GM18873 (cell line): ENCODE measurements around the gene STK17B.

Source experiments
- ATAC-seq: cut with Tn5 transposase; IDR thresholded peaks from one replicate; pipeline ENCODE4 v1.9.1; 2021; ENCODE audit warnings: mild to moderate bottlenecking, moderate library complexity, moderate number of reproducible peaks; ENCODE audit not compliant: unreplicated experiment, low FRiP score

STK17B gene

DNA sequence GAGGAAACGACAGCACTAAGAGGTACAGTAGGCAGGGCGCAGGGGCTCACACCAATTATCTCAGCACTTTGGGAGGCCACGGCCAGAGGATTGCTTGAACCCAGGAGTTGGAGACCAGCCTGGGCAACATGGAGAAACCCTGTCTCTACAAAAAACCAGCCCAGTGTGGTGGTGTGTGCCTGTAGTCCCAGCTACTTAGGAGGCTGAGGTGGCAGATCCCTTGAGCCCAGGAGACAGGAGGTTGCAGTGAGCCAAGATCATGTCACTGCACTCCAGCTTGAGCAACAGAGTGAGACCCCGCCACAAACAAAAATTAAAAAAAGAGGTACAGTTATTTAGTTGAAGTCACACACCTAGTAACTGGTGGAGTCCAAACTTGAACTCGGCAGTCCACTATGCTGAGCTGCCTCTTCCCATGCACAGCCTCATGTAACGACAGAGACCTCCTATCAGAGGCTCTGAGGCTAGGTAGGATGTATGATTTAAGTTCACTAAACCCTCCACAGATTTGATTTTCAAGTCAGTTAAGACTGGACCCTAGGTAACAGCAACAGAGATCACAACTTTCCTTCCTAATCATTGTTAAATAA lies 8.7 kb downstream of the STK17B start:
- no peak for ATAC-seq

- no peak for ATAC-seq
Measured at GRCh38 chr2:196160946-196161345, 10.4 kb downstream of the STK17B start.

- ATAC-seq: peak; percentile 69
Measured at GRCh38 chr2:196160101-196160500, 11.3 kb downstream of the STK17B start.

GRCh38 chr2:196159221-196159892 lies 12.0 kb downstream of the STK17B start:
- no peak for ATAC-seq

- ATAC-seq: no peak
Measured at GRCh38 chr2:196155575-196155974, 15.8 kb downstream of the STK17B start.

- no peak for ATAC-seq
Measured at GRCh38 chr2:196153480-196153879, 17.9 kb downstream of the STK17B start.

- no peak for ATAC-seq
Measured at GRCh38 chr2:196149948-196150347, 21.4 kb downstream of the STK17B start.

- ATAC-seq: no peak
Measured at GRCh38 chr2:196148736-196149135, 22.6 kb downstream of the STK17B start.

DNA sequence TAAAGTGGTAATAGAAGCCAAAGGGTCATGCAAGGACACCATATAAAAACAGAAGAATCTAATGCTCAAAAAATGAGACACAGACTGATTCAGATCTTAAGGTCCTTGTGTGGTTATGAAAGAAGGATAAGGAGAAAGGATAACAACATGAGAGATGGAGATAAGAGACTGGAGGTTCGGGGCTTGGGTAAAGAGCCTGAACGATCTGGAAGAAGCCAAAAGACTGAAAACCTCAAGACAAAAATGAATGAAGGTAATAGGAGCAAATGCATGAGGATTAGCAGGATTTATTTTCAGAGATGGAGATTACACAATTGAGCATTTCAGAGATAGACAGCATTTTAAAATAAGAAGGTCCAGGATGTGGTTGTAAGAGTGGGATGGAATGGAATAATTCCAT lies 26.1 kb downstream of the STK17B start:
- no peak for ATAC-seq

DNA sequence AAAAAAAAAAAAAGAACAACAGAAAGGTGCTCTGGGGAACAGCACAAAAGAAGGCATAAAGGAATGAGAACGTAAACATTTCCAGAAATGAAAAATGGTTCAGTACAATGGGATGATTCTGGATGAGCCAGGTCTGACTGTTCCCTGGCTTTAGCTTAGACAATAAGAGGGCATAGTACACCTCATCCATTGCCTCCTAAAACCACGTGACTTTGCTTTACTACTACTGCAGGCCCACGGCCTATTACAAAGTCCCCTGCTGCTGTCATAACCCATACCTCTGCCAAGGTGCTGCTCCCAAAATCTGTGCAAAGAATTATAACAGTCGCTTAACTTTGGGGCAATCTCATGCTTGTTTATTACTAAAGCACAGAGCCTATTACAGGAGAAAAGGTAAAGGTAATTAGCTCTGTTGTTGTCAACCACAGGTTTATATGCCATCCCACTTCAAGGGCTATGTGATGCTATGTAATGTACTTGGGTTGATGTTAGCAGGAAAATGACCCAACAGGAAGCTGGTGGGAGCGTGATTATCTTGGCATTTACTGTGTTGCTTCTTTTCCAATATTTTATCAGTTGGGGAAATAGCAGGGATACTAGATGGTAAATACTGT lies 26.8 kb downstream of the STK17B start:
- no peak for ATAC-seq

GRCh38 chr2:196143730-196144131 lies 27.6 kb downstream of the STK17B start:
- no peak for ATAC-seq

DNA sequence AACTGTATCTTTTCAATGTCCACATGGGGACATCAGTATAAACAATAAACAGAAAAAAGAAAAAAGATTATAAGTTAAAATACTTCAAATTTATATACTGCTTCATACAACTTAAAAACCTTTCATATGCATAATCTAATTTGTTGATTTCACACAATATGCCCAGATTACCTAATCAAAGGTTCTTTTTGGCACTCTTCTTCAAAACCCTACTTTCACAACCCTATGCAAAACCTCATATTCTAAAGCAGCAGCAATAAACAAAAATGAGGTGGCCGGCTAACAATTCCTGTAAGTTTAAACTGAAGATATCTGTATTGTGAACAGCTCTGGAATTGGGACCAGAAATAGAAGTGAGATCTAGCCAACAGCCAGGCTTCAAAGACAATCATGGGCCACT lies 28.6 kb downstream of the STK17B start:
- no peak for ATAC-seq

DNA sequence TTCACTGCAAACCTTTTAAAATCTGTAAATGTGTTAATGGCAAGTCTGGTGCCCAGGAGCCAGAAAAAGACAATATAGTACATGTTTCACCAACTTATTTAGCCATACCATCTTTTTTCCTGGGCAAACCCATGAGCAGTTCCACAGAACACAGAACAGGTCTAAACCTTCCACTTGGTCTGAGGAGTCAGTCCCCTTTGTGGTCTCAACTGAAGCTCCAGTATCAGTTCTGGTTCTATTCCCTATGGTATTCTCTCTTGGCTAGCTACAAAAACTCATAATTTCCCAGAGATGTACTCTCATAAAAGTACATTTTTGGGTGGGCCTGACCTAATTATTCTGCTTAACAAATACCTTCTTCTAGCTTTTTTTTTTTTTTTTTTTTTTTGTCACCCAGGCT lies 31.2 kb downstream of the STK17B start:
- no peak for ATAC-seq

- ATAC-seq: no peak
Measured at GRCh38 chr2:196137271-196137670, 34.1 kb downstream of the STK17B start.

- no peak for ATAC-seq
Measured at GRCh38 chr2:196136151-196136550, 35.2 kb downstream of the STK17B start.

DNA sequence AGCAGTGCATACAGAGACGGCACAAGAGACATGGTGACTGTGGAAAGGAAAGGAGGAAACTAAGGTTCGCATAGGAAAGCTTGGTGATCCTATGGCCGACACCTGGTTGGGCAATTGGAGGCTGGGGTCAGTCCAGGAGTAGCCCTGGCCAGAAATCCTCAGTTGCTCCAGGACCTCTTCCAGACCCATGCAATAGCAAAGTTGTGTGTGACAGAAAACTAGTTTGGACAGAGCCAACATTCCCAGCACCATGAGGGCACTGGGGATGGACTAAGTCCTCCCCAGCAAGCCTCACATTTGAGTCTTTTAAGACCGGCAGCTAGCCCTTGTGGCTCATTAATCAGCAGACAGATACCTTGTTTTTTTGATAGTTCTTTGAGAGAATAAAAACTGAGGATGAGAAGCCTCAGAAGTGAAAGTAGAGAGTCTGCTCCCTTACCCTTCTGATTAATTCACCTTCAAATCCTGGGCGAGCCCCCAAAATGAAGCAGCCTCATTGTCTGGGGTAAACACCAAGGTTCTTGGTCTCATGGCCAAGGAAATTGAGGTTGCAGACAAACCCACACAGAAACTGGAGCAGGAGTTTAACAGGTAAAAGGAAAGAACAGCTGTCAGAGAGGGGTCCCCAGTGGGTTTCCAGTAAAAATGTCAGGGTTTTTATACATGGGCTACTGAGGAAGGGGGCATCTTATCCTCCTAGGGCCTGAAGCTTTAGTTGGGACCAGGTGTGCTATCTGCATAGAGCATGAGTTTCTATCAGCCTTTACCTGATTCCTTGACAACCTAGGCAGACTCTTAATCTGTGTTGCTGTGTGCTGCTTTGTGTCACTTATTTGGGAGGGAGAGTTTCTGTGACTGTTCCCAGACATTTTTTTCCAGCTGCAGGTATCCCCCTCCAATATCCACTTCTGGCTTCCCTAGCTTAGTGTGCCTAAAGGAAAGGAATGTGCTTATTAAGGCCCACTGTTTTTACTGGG lies 39.1 kb downstream of the STK17B start:
- no peak for ATAC-seq

DNA sequence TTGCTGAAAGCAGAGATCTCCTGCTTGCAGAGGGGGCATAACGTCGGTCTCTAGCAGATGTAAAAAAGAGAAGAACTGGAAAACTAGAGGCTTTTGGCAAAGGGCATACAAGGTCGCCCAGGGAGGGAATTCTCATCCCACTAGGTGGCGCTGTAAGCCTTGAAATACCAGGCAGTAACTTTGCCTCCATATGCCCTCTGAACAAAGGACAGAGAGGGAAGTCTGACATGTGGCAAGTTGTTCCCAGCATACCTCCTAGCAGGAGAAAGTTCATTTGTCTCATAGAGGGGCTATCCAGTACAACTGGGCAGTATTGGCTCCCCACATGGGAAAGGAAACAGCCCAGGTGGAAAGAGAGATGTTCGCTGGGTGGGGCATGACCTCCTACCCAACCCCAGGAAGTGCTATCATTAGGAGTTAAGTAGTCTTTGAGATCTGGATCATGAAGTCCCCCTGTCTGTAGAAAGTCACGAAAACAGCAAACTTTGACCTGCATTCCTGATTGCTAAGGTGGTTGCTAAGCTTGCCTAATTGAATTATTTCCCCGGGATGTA lies 39.9 kb downstream of the STK17B start:
- ATAC-seq: no peak

GRCh38 chr2:196130039-196130825 lies 41.1 kb downstream of the STK17B start:
- no peak for ATAC-seq

GRCh38 chr2:196128749-196129148 lies 42.6 kb downstream of the STK17B start:
- no peak for ATAC-seq

- ATAC-seq: no peak
Measured at GRCh38 chr2:196125596-196125995, 45.8 kb downstream of the STK17B start.
